Osteocyte (in vitro differentiated cells): ENCODE results near the gene LIN28A. TPM values are rescaled to one million over a fixed set of nuclear protein-coding genes. Genes with fewer than 3 reads are reported as not detected.

ENCODE experiments used
- DNase-seq: peaks from one replicate; pipeline ENCODE4 v3.0.0; 2021; ENCODE audit warnings: mixed read lengths; ENCODE audit not compliant: unreplicated experiment; ENCODE audit errors: extremely low spot score
- H3K27ac Mint-ChIP-seq: one replicate; pipeline ENCODE4 v1.8.0; 2021; ENCODE audit warnings: mild to moderate bottlenecking, mixed read lengths; ENCODE audit not compliant: unreplicated experiment
- H3K27me3 Mint-ChIP-seq: one replicate; pipeline ENCODE4 v1.8.0; 2021; ENCODE audit warnings: mixed read lengths; ENCODE audit not compliant: unreplicated experiment
- H3K36me3 Mint-ChIP-seq: one replicate; pipeline ENCODE4 v1.8.0; 2021; ENCODE audit warnings: mixed read lengths; ENCODE audit not compliant: unreplicated experiment
- H3K4me1 Mint-ChIP-seq: one replicate; pipeline ENCODE4 v1.8.0; 2021; ENCODE audit warnings: mixed read lengths; ENCODE audit not compliant: unreplicated experiment
- H3K4me3 Mint-ChIP-seq: one replicate; pipeline ENCODE4 v1.8.0; 2021; ENCODE audit warnings: mild to moderate bottlenecking, moderate library complexity, mixed read lengths; ENCODE audit not compliant: unreplicated experiment
- H3K9me3 Mint-ChIP-seq: one replicate; pipeline ENCODE4 v1.8.0; 2021; ENCODE audit warnings: mixed read lengths; ENCODE audit not compliant: unreplicated experiment
- total RNA-seq: library from RNA; stranded (reverse); gene quantifications from 2 replicates; pipeline ENCODE4 v1.2.1, GENCODE V29; 2021
- TF ChIP-seq, protein P1 (sequence below): fragments of 200-600 bp; sonication (generic); IDR thresholded peaks from 2 replicates; pipeline ENCODE4 v1.5.0; 2021; ENCODE audit warnings: antibody characterized with exemption, mild to moderate bottlenecking, moderate library complexity

LIN28A gene
- total RNA-seq, 1 donor from 2014 or later, result not detected

DNA sequence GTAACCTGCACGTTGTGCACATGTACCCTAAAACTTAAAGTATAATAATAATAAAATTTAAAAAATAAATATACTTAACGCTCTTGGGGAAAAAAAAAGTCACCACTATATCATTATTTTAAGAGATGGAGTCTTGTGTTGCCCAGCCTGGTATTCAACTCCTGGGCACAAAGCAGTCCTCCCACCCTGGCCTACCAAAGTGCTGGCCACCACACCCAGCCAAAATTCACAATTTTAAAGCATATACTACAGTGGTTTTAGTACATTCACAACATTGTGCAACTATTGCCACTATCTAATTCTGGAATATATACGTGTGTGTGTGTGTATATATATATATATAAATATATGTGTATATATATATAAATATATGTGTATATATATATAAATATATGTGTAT is 67.5 kb downstream of the LIN28A start:
- no peak overlapping the region for H3K4me3 Mint-ChIP-seq
- DNase-seq, result no peak
- TF ChIP-seq, protein P1, sequence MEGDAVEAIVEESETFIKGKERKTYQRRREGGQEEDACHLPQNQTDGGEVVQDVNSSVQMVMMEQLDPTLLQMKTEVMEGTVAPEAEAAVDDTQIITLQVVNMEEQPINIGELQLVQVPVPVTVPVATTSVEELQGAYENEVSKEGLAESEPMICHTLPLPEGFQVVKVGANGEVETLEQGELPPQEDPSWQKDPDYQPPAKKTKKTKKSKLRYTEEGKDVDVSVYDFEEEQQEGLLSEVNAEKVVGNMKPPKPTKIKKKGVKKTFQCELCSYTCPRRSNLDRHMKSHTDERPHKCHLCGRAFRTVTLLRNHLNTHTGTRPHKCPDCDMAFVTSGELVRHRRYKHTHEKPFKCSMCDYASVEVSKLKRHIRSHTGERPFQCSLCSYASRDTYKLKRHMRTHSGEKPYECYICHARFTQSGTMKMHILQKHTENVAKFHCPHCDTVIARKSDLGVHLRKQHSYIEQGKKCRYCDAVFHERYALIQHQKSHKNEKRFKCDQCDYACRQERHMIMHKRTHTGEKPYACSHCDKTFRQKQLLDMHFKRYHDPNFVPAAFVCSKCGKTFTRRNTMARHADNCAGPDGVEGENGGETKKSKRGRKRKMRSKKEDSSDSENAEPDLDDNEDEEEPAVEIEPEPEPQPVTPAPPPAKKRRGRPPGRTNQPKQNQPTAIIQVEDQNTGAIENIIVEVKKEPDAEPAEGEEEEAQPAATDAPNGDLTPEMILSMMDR, result no peak
- peaks cover 25% of the 10 kb centered on the region for H3K4me1 Mint-ChIP-seq
- H3K27me3 Mint-ChIP-seq, result no peaks in the 10 kb centered on the region
- H3K36me3 Mint-ChIP-seq, result peaks cover 37% of the 10 kb centered on the region
- no peaks in the 10 kb centered on the region for H3K9me3 Mint-ChIP-seq
- no peak overlapping the region for H3K27ac Mint-ChIP-seq

DNA sequence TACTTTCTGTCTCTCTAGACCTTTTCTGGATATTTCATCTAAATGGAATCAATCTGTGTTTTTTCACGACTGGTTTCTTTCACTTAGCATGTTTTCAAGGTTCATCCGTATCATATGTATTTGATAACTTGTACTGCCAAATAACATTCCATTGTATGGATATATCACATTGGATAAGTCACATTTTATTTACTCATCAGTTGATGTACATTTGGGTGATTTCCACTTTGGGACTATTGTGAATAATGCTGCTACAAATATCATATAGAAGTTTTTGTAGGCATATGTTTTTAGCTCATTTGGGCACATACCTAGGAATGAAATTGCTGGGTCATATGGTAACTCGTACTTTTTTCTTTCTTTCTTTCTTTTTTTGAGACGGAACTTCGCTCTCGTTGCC is 68.4 kb downstream of the LIN28A start:
- no peak for DNase-seq
- Mint-ChIP-seq H3K9me3 (no peaks in the 10 kb centered on the region), H3K4me1 (peaks cover 21% of the 10 kb centered on the region), H3K4me3 (no peak overlapping the region), H3K36me3 (peaks cover 30% of the 10 kb centered on the region), H3K27me3 (no peaks in the 10 kb centered on the region), H3K27ac (no peak overlapping the region)
- TF ChIP-seq, protein P1, result no peak

Other genes with a start within 250 kb of the LIN28A start
- gene C1orf232, start 241.9 kb upstream of the LIN28A start, total RNA-seq, result not detected in 2 replicates
- gene ZNF593, start 240.9 kb upstream of the LIN28A start, total RNA-seq, result 26.8 and 28.6 TPM in 2 replicates
- gene ZNF593OS, start 239.0 kb upstream of the LIN28A start, total RNA-seq, result not detected in 2 replicates
- 0.89 and 1.1 TPM in 2 replicates for gene CNKSR1, start 233.3 kb upstream of the LIN28A start, total RNA-seq
- not detected in 2 replicates for gene CATSPER4, start 220.2 kb upstream of the LIN28A start, total RNA-seq
- gene CEP85, start 176.6 kb upstream of the LIN28A start, total RNA-seq, result 16.5 and 17.7 TPM in 2 replicates
- gene SH3BGRL3, start 130.7 kb upstream of the LIN28A start, total RNA-seq, result 138 and 140 TPM in 2 replicates
- 16.6 and 17.0 TPM in 2 replicates for gene UBXN11, start 104.2 kb upstream of the LIN28A start, total RNA-seq
- not detected in 2 replicates for gene CD52, start 92.9 kb upstream of the LIN28A start, total RNA-seq
- not detected in 2 replicates for gene CRYBG2, start 56.7 kb upstream of the LIN28A start, total RNA-seq
- not detected in 2 replicates for gene ZNF683, start 38.1 kb upstream of the LIN28A start, total RNA-seq
- gene DHDDS, start 21.5 kb downstream of the LIN28A start, total RNA-seq, result 50.4 and 53.9 TPM in 2 replicates
- 295 and 296 TPM in 2 replicates for gene HMGN2, start 61.6 kb downstream of the LIN28A start, total RNA-seq
- 4.4 TPM in 2 replicates for gene RPS6KA1, start 118.9 kb downstream of the LIN28A start, total RNA-seq